ENCODE measurements around the gene PXT1. TPM values are rescaled to one million over a fixed set of nuclear protein-coding genes. Genes with fewer than 3 reads are reported as not detected.
A peak's percentile ranks its signal among the peaks of the same experiment; 100 is the strongest.

PXT1 gene
- total and polyA plus RNA-seq, 9 of the 15 experiments (the other 6 are each of a cell fraction or from before 2014, with no cell fraction given), result 0.09 to 0.11 (median 0.10) TPM; not detected in 5

DNA sequence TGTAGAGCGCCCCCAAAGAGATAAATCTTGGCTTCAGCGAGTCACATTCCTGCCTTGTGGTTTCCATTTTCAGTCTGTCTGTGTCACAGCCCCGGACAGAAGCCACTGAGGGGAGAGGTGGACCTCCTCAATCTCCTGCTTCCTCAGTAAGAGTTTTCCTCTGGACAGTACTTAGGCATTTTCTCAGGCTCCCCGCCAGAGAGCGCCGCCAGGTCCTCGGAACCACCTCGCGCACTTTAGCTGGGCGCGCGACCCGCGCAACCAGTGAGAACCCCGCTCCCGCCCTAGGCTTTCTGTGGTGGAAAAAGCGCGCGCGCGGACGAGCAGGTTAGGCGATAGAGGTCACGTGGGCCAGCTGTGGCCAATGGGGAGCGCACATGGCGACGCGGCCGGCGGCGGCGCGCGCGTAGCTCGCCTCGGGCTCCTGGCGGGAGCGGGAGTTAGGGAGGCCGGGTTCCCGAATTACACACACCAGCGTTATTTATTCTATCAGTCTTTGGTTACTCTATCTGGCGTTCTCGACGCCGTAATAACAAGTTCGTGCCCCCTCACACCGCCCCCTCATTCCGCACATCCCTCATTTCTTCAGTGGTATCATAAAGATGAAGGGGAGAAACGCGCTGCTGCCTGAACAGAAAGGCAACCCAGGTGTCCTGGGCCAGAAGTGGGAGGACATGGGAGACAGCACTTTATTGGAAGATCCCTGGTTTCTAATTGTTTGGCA, 19.4 kb downstream of the PXT1 start (continued):
- TF ChIP-seq, protein P1, sequence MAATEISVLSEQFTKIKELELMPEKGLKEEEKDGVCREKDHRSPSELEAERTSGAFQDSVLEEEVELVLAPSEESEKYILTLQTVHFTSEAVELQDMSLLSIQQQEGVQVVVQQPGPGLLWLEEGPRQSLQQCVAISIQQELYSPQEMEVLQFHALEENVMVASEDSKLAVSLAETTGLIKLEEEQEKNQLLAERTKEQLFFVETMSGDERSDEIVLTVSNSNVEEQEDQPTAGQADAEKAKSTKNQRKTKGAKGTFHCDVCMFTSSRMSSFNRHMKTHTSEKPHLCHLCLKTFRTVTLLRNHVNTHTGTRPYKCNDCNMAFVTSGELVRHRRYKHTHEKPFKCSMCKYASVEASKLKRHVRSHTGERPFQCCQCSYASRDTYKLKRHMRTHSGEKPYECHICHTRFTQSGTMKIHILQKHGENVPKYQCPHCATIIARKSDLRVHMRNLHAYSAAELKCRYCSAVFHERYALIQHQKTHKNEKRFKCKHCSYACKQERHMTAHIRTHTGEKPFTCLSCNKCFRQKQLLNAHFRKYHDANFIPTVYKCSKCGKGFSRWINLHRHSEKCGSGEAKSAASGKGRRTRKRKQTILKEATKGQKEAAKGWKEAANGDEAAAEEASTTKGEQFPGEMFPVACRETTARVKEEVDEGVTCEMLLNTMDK (IDR thresholded peaks at IDR 0.05; ENCODE audit: borderline replicate concordance, insufficient read depth, low read depth, low read length, poor library complexity, severe bottlenecking), result peak; percentile 37
- peak; percentile 82; the same call in 1 of the 2 replicates for TF ChIP-seq ZNF175 (CRISPR knock-in tag; IDR thresholded peaks at IDR 0.05; ENCODE audit: low read depth)
- no peak for TF ChIP-seq HDAC3 (IDR thresholded peaks at IDR 0.05; ENCODE audit: borderline replicate concordance, partially characterized antibody)
- no peak for TF ChIP-seq TAF7 (tag; IDR thresholded peaks at IDR 0.05)
- no peak for TF ChIP-seq ZNF436 (CRISPR knock-in tag; IDR thresholded peaks at IDR 0.05)
- no peak for TF ChIP-seq ZNF41 (CRISPR knock-in tag; conservative IDR thresholded peaks at IDR 0.05)
- TF ChIP-seq KLF10 (CRISPR knock-in tag; IDR thresholded peaks at IDR 0.05), result no peak
- no peak for TF ChIP-seq CHD4 (IDR thresholded peaks at IDR 0.05; ENCODE audit: insufficient read depth, insufficient replicate concordance, low read depth, low read length, poor library complexity, severe bottlenecking)
- no peak for TF ChIP-seq NFIX (CRISPR knock-in tag; IDR thresholded peaks at IDR 0.05; ENCODE audit: low read depth)
- TF ChIP-seq JUND (IDR thresholded peaks at IDR 0.05; ENCODE audit: borderline replicate concordance, low read depth, low read length), result peak; percentile 78
- no peak; the same call in 2 of the 3 replicates for TF ChIP-seq JUND (tag; IDR thresholded peaks at IDR 0.05; ENCODE audit: borderline replicate concordance, low read depth, low read length)
- TF ChIP-seq, protein P2, sequence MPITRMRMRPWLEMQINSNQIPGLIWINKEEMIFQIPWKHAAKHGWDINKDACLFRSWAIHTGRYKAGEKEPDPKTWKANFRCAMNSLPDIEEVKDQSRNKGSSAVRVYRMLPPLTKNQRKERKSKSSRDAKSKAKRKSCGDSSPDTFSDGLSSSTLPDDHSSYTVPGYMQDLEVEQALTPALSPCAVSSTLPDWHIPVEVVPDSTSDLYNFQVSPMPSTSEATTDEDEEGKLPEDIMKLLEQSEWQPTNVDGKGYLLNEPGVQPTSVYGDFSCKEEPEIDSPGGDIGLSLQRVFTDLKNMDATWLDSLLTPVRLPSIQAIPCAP (CRISPR knock-in tag; IDR thresholded peaks at IDR 0.05; ENCODE audit: borderline replicate concordance), result no peak
- peak; percentile 97 for TF ChIP-seq LCOR (CRISPR knock-in tag; IDR thresholded peaks at IDR 0.05)
- no peak for TF ChIP-seq ZNF717 (CRISPR knock-in tag; IDR thresholded peaks at IDR 0.05)
- peak; percentile 42; the same call in 1 of the 2 replicates for TF ChIP-seq ZNF445 (CRISPR knock-in tag; IDR thresholded peaks at IDR 0.05; ENCODE audit: low read depth)
- peak; percentile 67; the same call in 1 of the 2 replicates for TF ChIP-seq CHD2 (IDR thresholded peaks at IDR 0.05; ENCODE audit: low read depth, low read length)
- 0 out of 2 replicates have a peak, but pooled peaks have one; percentile 15 for TF ChIP-seq GABPA (tag; conservative IDR thresholded peaks at IDR 0.05; ENCODE audit: low read depth)
- TF ChIP-seq IRF2 (CRISPR knock-in tag; IDR thresholded peaks at IDR 0.05), result no peak
- no peak for TF ChIP-seq SETDB1 (IDR thresholded peaks at IDR 0.05; ENCODE audit: low read length)
- TF ChIP-seq FIP1L1 (IDR thresholded peaks at IDR 0.05; ENCODE audit: low read depth, low read length, poor library complexity, severe bottlenecking), result no peak
- TF ChIP-seq, protein P3, sequence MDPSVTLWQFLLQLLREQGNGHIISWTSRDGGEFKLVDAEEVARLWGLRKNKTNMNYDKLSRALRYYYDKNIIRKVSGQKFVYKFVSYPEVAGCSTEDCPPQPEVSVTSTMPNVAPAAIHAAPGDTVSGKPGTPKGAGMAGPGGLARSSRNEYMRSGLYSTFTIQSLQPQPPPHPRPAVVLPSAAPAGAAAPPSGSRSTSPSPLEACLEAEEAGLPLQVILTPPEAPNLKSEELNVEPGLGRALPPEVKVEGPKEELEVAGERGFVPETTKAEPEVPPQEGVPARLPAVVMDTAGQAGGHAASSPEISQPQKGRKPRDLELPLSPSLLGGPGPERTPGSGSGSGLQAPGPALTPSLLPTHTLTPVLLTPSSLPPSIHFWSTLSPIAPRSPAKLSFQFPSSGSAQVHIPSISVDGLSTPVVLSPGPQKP (CRISPR knock-in tag; IDR thresholded peaks at IDR 0.05), result no peak
- no peak for TF ChIP-seq FOXJ3 (CRISPR knock-in tag; IDR thresholded peaks at IDR 0.05)
- TF ChIP-seq SAFB (IDR thresholded peaks at IDR 0.05; ENCODE audit: borderline replicate concordance, low read depth, low read length), result peak; percentile 50; the same call in 1 of the 2 replicates
- no peak for TF ChIP-seq SLC30A9 (CRISPR knock-in tag; IDR thresholded peaks at IDR 0.05)
- TF ChIP-seq FUS (optimal IDR thresholded peaks at IDR 0.05; ENCODE audit: low read depth, low read length), result no peak
